Upper lobe of left lung (tissue), 6 donors: ENCODE results near the gene CYP4F12. TPM values are rescaled to one million over a fixed set of nuclear protein-coding genes. Genes with fewer than 3 reads are reported as not detected.
"Not testable (repeated sequence)": the region's sequence is repeated elsewhere in the genome, so short reads cannot be mapped to it uniquely, and the experiment has no call there.

ENCODE experiments used
- ATAC-seq, 2 donors: fragments of 200-7000 bp; cut with Tn5 transposase; one replicate each; pipeline ENCODE4 v1.9.1; 2022; ENCODE audit warnings: mild to moderate bottlenecking in 2 of 2, moderate library complexity in 2 of 2; ENCODE audit not compliant: low FRiP score in 2 of 2
- DNase-seq, 2 donors: peaks; one replicate each; pipeline ENCODE4 v3.0.0-alpha.2; 2019 to 2020
- H3K27ac ChIP-seq, 4 donors: fragments of 200-600 bp; sonication (generic); one replicate each; pipeline ENCODE4 v1.5.1; 2016 to 2019
- H3K27me3 ChIP-seq, 4 donors: fragments of 200-600 bp; sonication (generic); one replicate each; pipeline ENCODE4 v1.5.1; 2017 to 2019
- H3K36me3 ChIP-seq, 4 donors: fragments of 200-600 bp; sonication (generic); one replicate each; pipeline ENCODE4 v1.5.1; 2016 to 2019
- H3K4me1 ChIP-seq, 4 donors: fragments of 200-600 bp; sonication (generic); one replicate each; pipeline ENCODE4 v1.5.1; 2018 to 2019
- H3K4me3 ChIP-seq, 4 donors: fragments of 200-600 bp; sonication (generic); one replicate each; pipeline ENCODE4 v1.5.1; 2017 to 2019; ENCODE audit warnings: mild to moderate bottlenecking in 2 of 4, moderate library complexity in 1 of 4
- H3K9me3 ChIP-seq, 4 donors: fragments of 200-600 bp; sonication (generic); one replicate each; pipeline ENCODE4 v1.5.1; 2018 to 2019
- EP300 ChIP-seq, 4 donors: sonication (generic); formaldehyde crosslinking; IDR thresholded peaks; one replicate each; pipeline ENCODE4 v1.5.1; 2017; ENCODE audit warnings: antibody characterized with exemption in 4 of 4, control low read depth in 2 of 4
- POLR2A ChIP-seq, 4 donors: fragments of 450-650 bp; IDR thresholded peaks; one replicate each; pipeline ENCODE4 v1.5.1; 2016 to 2017; ENCODE audit warnings: antibody characterized with exemption in 4 of 4, mild to moderate bottlenecking in 2 of 4
- POLR2AphosphoS5 ChIP-seq, 2 donors: sonication (generic); formaldehyde crosslinking; IDR thresholded peaks; one replicate each; pipeline ENCODE4 v1.5.1; 2017; ENCODE audit warnings: antibody characterized with exemption in 2 of 2
- WGBS, 2 donors: methylation state at CpG; one replicate each; pipeline ENCODE4 v1.1.5; 2017 to 2018; 5-methylcytosine and 5-hydroxymethylcytosine counted together
- total RNA-seq, 6 donors: library from RNA; depleted of rRNA in 4 of 6; stranded (reverse); fragments of >200 nt in 4 of 6; gene quantifications; one replicate each; pipeline versions ENCODE4 v1.1.0 to v1.2.1, GENCODE V29; 2016 to 2021
- TF ChIP-seq, protein P1 (sequence below), 6 experiments: fragments of 450-650 bp in 4 of 6; fragments of 200-600 bp in 2 of 6; sonication (generic) in 2 of 6; IDR thresholded peaks; one replicate each; pipeline ENCODE4 v1.5.1; 2016 to 2019; ENCODE audit warnings: antibody characterized with exemption in 6 of 6
- donor health status: DM: no; HTN: no; CAD: no; lungs with moderate emphysema.
- donor health status: DM: no; HTN: yes; CAD: no; lungs with severe emphysema.

The CYP4F12 gene
- total RNA-seq, 6 donors from 2014 or later, result 0.30 to 16.8 (median 2.0) TPM

GRCh38 chr19:15679089-15679488 is 6.2 kb downstream of the CYP4F12 start:
- Histone ChIP-seq H3K27me3 (no peaks in the 10 kb centered on the region), H3K36me3 (peaks cover 0 to 17% (median 0%) of the 10 kb centered on the region in 4 donors)
- WGBS, 2 donors, result 17 to 19% methylated on average over 4 of the region's 4 CpGs

GRCh38 chr19:15679865-15680264 is 7.0 kb downstream of the CYP4F12 start:
- H3K9me3 ChIP-seq, H3K27me3 ChIP-seq, H3K4me3 ChIP-seq, H3K27ac ChIP-seq, DNase-seq, ATAC-seq, H3K4me1 ChIP-seq: not testable (repeated sequence)
- peaks cover 0 to 19% (median 0%) of the 10 kb centered on the region in 4 donors for H3K36me3 ChIP-seq
- 51 to 69% methylated on average over 4 of the region's 4 CpGs for WGBS, 2 donors

More at GRCh38 chr19:15679089-15679488, 6.2 kb downstream of the CYP4F12 start:
- TF ChIP-seq, protein P1, sequence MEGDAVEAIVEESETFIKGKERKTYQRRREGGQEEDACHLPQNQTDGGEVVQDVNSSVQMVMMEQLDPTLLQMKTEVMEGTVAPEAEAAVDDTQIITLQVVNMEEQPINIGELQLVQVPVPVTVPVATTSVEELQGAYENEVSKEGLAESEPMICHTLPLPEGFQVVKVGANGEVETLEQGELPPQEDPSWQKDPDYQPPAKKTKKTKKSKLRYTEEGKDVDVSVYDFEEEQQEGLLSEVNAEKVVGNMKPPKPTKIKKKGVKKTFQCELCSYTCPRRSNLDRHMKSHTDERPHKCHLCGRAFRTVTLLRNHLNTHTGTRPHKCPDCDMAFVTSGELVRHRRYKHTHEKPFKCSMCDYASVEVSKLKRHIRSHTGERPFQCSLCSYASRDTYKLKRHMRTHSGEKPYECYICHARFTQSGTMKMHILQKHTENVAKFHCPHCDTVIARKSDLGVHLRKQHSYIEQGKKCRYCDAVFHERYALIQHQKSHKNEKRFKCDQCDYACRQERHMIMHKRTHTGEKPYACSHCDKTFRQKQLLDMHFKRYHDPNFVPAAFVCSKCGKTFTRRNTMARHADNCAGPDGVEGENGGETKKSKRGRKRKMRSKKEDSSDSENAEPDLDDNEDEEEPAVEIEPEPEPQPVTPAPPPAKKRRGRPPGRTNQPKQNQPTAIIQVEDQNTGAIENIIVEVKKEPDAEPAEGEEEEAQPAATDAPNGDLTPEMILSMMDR (IDR thresholded peaks at IDR 0.05), result no peak
- TF ChIP-seq POLR2A (IDR thresholded peaks at IDR 0.05), result no peak
- no peak for TF ChIP-seq EP300 (IDR thresholded peaks at IDR 0.05)
- TF ChIP-seq POLR2AphosphoS5 (IDR thresholded peaks at IDR 0.05), result no peak
- DNase-seq (no peak), ATAC-seq (no peak)
- Histone ChIP-seq H3K9me3 (no peaks in the 10 kb centered on the region), H3K27ac (no peak overlapping the region), H3K4me3 (no peak overlapping the region), H3K4me1 (no peaks in the 10 kb centered on the region)

DNA sequence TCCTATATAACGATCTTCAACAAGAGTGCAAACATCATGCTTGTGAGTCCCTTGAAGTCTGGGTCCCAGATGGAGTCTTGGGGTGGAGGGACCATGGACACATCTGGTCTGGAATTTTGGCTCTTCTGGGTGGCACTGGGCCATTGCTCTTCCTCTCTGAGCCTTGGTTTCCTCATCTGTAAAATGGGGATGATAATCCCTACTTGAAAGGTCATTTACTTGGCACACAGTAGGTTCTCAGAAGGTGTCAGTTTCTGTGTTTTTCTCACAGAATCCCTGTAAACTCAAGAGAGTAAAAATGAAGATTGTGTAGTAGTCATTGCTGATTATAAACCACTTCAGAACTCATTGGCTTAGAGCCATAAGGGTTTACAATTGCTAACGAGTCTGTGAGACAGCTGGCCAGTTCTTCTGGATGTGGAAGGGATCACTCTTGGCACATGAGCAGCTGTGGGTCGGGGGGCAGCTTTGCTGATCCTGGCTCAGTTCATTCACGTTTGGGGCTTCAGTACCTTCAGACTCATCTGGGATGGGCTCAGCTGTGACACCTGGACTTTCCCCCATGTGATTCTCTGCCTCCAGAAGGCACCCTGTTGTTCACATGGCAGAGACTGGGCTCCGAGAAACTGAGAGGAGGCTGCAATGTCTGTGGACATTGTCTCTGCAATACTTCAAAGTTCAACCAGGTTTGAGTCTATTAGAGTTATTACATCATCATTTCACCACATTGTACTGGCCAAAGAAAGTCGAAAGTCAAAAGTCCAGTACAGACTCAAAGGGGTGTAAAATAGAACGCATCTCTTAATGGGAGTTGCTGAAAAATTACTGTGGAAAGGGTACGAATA is 7.8 kb downstream of the CYP4F12 start:
- Histone ChIP-seq H3K9me3 (no peaks in the 10 kb centered on the region), H3K27me3 (no peaks in the 10 kb centered on the region), H3K4me3 (no peak overlapping the region), H3K27ac (no peak overlapping the region), H3K4me1 (no peaks in the 10 kb centered on the region), H3K36me3 (peaks cover 0 to 26% (median 0%) of the 10 kb centered on the region in 4 donors)
- DNase-seq, result no peak
- ATAC-seq, result no peak
- TF ChIP-seq, protein P1 (IDR thresholded peaks at IDR 0.05), result no peak
- TF ChIP-seq POLR2A (IDR thresholded peaks at IDR 0.05) (no peak), EP300 (IDR thresholded peaks at IDR 0.05) (no peak), POLR2AphosphoS5 (IDR thresholded peaks at IDR 0.05) (no peak)
- WGBS, 2 donors, result 60 to 63% methylated on average over 8 of the region's 8 CpGs

GRCh38 chr19:15683411-15683810 is 10.5 kb downstream of the CYP4F12 start:
- Histone ChIP-seq H3K27ac (no peak overlapping the region), H3K27me3 (no peaks in the 10 kb centered on the region), H3K9me3 (peaks cover 0 to 6% (median 3%) of the 10 kb centered on the region in 4 donors), H3K36me3 (peaks cover 0 to 31% (median 0%) of the 10 kb centered on the region in 4 donors), H3K4me3 (no peak overlapping the region), H3K4me1 (no peaks in the 10 kb centered on the region)
- 80 to 86% methylated on average over 10 of the region's 10 CpGs for WGBS, 2 donors
- ATAC-seq, result no peak
- peak in 1 of 2 donors; percentile 55 for DNase-seq
- TF ChIP-seq EP300 (IDR thresholded peaks at IDR 0.05) (no peak), POLR2AphosphoS5 (IDR thresholded peaks at IDR 0.05) (no peak), POLR2A (IDR thresholded peaks at IDR 0.05) (no peak)
- TF ChIP-seq, protein P1 (IDR thresholded peaks at IDR 0.05), result no peak

DNA sequence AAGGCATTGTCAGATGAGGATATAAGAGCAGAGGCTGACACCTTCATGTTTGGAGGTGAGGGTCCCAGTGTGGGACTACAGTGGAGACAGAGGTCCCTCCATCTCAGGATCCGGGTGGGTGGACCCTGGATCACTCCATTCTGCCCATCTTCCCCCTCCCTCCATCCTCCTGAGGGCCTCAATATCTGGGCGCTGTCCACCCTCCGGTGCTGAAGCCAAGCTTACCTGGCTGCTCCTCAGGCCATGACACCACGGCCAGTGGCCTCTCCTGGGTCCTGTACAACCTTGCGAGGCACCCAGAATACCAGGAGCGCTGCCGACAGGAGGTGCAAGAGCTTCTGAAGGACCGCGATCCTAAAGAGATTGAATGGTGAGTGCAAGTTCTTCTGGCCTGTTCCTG is 11.9 kb downstream of the CYP4F12 start:
- ATAC-seq (no peak), DNase-seq (no peak)
- H3K4me1 ChIP-seq, result no peaks in the 10 kb centered on the region
- peaks cover 0 to 31% (median 0%) of the 10 kb centered on the region in 4 donors for H3K36me3 ChIP-seq
- WGBS, 2 donors, result 23 to 34% methylated on average over 4 to 9 of the region's 9 CpGs
- H3K27me3 ChIP-seq, result no peaks in the 10 kb centered on the region
- no peak for TF ChIP-seq POLR2A (IDR thresholded peaks at IDR 0.05)
- TF ChIP-seq, protein P1 (IDR thresholded peaks at IDR 0.05), result no peak
- no peak for TF ChIP-seq EP300 (IDR thresholded peaks at IDR 0.05)
- TF ChIP-seq POLR2AphosphoS5 (IDR thresholded peaks at IDR 0.05), result no peak
- H3K27ac ChIP-seq, result no peak overlapping the region
- H3K4me3 ChIP-seq, result no peak overlapping the region
- peaks cover 0 to 9% (median 4%) of the 10 kb centered on the region in 4 donors for H3K9me3 ChIP-seq
